A673 (cell line): ENCODE data around the gene CENPX. TPM values are rescaled to one million over a fixed set of nuclear protein-coding genes. Genes with fewer than 3 reads are reported as not detected.

ENCODE experiments used
- BruUV-seq: library from RNA; stranded (reverse); fragments of 400-500 nt; replicated peaks from 2 replicates; lab custom pipeline; 2021; lab: Mats Ljungman, UMichigan
- CTCF ChIA-PET: fragments of 300-600 bp; sonication (Branson Sonifier 250); formaldehyde crosslinking; loops from one replicate; lab custom pipeline; 2022; ENCODE audit warnings: antibody characterized with exemption; lab: Charles Lee
- POLR2A ChIA-PET: fragments of 300-600 bp; sonication (Branson Sonifier 250); formaldehyde crosslinking; loops from one replicate; lab custom pipeline; 2022; ENCODE audit warnings: antibody characterized with exemption; ENCODE audit not compliant: low non-redundant PET; lab: Charles Lee
- DNase-seq: peaks from one replicate; pipeline ENCODE4 v3.0.0-alpha.2; 2015; ENCODE audit warnings: low spot score
- H3K27ac ChIP-seq: fragments of 200-600 bp; sonication (generic); 2 replicates; pipeline ENCODE4 v1.5.1; 2016; ENCODE audit warnings: mixed run types, low read depth, mild to moderate bottlenecking, mixed read lengths, antibody characterized with exemption, low read length; ENCODE audit not compliant: poor library complexity, severe bottlenecking
- H3K27me3 ChIP-seq: fragments of 200-600 bp; sonication (generic); replicated peaks from 2 replicates; pipeline ENCODE4 v1.6.1; 2017; ENCODE audit warnings: mixed run types, low read depth, mild to moderate bottlenecking, mixed read lengths, antibody characterized with exemption, low read length; ENCODE audit not compliant: insufficient read depth, poor library complexity
- H3K36me3 ChIP-seq: fragments of 200-600 bp; sonication (generic); 2 replicates; pipeline ENCODE4 v1.6.1; 2016; ENCODE audit warnings: mixed run types, mild to moderate bottlenecking, mixed read lengths, antibody characterized with exemption, low read length; ENCODE audit not compliant: insufficient read depth, poor library complexity, severe bottlenecking
- H3K4me1 ChIP-seq: fragments of 200-600 bp; sonication (generic); 2 replicates; pipeline ENCODE4 v1.6.1; 2017; ENCODE audit warnings: mixed run types, mild to moderate bottlenecking, mixed read lengths, antibody characterized with exemption, low read length; ENCODE audit not compliant: insufficient read depth, poor library complexity, severe bottlenecking
- H3K4me3 ChIP-seq: fragments of 200-600 bp; sonication (generic); 2 replicates; pipeline ENCODE4 v1.5.1; 2016; ENCODE audit warnings: low read depth, mixed run types, mild to moderate bottlenecking, mixed read lengths, low read length; ENCODE audit not compliant: poor library complexity, severe bottlenecking
- H3K9me3 ChIP-seq: fragments of 200-600 bp; sonication (generic); 2 replicates; pipeline ENCODE4 v1.6.1; 2016; ENCODE audit warnings: mixed run types, low read depth, mild to moderate bottlenecking, mixed read lengths, antibody characterized with exemption, low read length; ENCODE audit not compliant: poor library complexity, severe bottlenecking
- EZH2 ChIP-seq: fragments of 200-600 bp; sonication (generic); IDR thresholded peaks from 2 replicates; pipeline ENCODE4 v1.6.1; 2017; ENCODE audit warnings: borderline replicate concordance, low read depth, mild to moderate bottlenecking, mixed read lengths, antibody characterized with exemption, low read length; ENCODE audit not compliant: poor library complexity, severe bottlenecking
- intact Hi-C: fragments of 100-400 bp; cut with micrococcal nuclease; formaldehyde crosslinking; loops from one replicate; pipeline ENCODE4 v1.10.0; 2022; ENCODE audit not compliant: unreplicated experiment
- total RNA-seq: library from RNA; stranded (reverse); gene quantifications from 2 replicates; pipeline ENCODE4 v1.2.3, GENCODE V29; 2021
- TF ChIP-seq, protein P1 (sequence below): fragments of 300-800, 200-600 bp; sonication (generic); conservative IDR thresholded peaks from 2 replicates; pipeline ENCODE4 v1.5.1; 2017; ENCODE audit warnings: low read depth, mild to moderate bottlenecking, antibody characterized with exemption, low read length, moderate library complexity, mixed read lengths

Gene CENPX
- total RNA-seq, 1 experiment from 2014 or later, result 165 TPM

DNA sequence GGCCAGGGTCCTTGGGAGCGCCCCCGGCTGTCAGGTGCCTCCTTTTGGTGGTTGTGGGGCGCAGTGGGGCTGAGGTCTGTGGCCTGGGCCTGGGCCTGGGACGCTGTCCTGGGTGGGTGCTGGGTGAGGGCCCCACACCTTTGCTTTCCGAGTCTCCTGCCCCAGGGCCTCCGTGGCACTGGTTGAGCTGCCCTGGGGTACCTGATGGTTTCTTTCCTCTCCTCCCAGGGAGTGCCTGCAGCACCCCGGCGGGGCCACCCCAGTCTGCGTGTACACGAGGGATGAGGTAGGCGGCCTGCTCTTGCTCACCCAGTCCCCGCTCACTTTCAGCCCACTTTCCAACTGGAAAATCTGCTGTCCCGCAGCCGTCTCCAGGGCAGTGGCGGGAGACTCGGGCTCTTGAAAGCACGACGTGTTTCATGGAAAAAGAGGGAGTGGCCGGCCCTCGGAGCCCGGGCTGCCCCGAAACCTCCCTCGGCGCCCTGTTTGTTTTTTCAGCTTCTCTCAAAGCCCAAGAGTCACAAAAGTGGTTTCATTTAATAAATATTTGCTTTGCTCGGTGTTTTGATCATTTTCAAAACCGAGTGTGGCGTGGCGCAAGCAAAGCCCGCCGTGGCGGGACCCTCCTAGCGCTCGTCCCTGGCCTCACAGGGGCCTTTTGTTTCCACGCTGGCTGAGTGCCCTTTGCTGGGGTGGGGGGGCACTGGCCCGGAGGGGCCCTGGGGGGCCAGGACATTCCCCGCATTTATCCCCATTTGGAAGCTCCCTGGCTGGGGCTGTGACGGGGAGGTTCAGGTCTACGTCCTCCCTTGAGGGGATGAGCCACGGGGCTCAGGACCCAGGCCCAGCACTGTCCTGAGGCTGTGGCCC, 27.9 kb downstream of the CENPX start:
- TF ChIP-seq, protein P1, sequence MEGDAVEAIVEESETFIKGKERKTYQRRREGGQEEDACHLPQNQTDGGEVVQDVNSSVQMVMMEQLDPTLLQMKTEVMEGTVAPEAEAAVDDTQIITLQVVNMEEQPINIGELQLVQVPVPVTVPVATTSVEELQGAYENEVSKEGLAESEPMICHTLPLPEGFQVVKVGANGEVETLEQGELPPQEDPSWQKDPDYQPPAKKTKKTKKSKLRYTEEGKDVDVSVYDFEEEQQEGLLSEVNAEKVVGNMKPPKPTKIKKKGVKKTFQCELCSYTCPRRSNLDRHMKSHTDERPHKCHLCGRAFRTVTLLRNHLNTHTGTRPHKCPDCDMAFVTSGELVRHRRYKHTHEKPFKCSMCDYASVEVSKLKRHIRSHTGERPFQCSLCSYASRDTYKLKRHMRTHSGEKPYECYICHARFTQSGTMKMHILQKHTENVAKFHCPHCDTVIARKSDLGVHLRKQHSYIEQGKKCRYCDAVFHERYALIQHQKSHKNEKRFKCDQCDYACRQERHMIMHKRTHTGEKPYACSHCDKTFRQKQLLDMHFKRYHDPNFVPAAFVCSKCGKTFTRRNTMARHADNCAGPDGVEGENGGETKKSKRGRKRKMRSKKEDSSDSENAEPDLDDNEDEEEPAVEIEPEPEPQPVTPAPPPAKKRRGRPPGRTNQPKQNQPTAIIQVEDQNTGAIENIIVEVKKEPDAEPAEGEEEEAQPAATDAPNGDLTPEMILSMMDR, result no peak
- TF ChIP-seq EZH2, result no peak
- Histone ChIP-seq H3K27ac (no peak overlapping the region), H3K9me3 (no peaks in the 10 kb centered on the region), H3K36me3 (no peaks in the 10 kb centered on the region), H3K4me3 (no peak overlapping the region), H3K27me3 (no peaks in the 10 kb centered on the region), H3K4me1 (no peaks in the 10 kb centered on the region)
- no TSS peak for BruUV-seq
- CTCF ChIA-PET, result no interaction called here
- DNase-seq, result no peak
- POLR2A ChIA-PET, result no interaction called here
- intact Hi-C loops, result no loop called here

DNA sequence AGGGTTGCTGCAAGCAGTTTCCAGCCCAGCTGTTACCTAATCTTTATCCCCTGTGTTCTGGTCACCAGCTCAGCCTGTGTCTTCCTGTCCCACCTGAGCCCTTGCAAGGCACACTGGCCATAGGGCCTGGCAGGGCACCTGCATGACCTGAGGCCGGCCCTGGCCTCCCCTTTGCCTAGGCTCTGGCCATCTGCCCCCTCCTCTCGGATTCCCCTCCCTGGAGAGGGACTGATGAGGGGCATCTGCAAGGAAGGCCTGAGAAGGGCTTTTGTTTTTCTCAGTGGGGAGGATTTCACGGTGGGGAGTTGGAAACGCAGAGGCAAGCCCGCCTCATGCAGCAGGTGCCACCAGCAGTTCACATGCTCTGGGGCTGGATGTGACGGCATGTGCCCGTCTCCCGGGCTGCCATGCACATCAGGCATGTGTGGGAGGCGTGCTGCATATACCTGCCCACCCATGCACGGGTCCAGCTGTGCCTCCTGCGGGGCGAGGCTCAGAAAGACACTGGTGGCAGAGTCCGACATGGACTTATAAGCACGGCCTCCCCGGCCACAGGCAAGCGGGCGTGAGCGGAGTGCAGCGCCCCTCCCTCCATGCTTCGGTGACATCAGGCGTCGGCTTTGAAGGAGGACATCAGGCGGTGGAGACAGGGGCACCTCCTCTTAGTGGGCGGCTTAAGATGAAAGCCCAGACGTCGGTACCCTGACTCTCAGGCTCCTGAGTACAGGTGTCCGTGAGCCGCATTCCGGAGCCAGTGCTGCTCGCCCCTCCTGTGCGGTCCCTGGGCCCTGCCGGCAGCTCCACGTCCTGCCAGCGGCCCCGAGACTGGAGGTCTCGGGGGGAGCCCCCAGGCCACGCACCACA, 28.7 kb downstream of the CENPX start:
- no peak for DNase-seq
- Histone ChIP-seq H3K27ac (no peak overlapping the region), H3K36me3 (no peaks in the 10 kb centered on the region), H3K9me3 (no peaks in the 10 kb centered on the region), H3K4me1 (no peaks in the 10 kb centered on the region), H3K27me3 (no peaks in the 10 kb centered on the region), H3K4me3 (no peak overlapping the region)
- intact Hi-C loops, result no loop called here
- ChIA-PET CTCF (interaction anchor here (1.1 kb wide), 1 partner anchor 26 kb away, joined by 4 read pairs; no protein-coding TSS in a partner anchor), POLR2A (no interaction called here)
- TF ChIP-seq, protein P1, result no peak
- TF ChIP-seq EZH2, result no peak
- no TSS peak for BruUV-seq

DNA sequence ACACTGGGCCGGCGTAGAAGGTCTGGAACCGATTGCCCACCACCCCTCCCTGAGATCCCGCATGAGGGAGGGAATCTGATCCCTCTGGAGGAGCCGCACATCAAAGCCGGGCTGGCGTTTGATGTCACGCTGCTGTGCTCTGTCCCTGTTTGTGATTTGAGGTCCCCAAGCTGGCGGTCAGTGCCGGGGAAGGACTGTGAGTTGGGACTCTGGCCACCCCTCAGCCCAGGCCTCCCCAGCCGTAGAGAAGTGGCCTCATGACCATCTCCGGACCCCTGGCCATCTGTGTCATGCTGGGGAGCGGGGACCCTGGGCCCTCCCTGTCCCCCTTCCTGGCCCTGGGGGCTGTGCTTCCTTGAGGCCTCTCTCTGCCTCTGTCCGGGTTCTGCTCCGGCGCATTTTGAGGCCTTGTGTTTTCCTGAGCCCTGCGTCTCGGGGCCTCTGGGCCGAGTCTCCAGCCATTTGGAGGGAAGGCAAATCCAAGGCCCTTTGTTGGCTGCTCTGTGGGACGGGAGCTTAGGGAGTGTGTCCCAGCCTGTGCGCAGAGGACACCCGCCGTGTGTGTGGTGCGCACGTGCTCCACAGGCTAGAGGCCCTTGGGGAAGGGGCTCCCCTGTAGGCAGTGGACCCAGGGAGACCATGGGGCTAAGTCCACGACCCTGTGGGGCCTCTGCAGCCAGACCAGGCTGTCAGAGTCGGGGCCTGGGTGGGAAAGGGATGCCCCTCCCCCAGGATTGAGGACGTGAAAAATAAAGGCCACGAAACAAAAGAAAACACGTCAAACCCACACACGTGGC, 30.2 kb downstream of the CENPX start:
- no peaks in the 10 kb centered on the region for H3K36me3 ChIP-seq
- intact Hi-C loops, result no loop called here
- POLR2A ChIA-PET, result no interaction called here
- CTCF ChIA-PET, result interaction anchor here (1.1 kb wide), 1 partner anchor 28 kb away, joined by 4 read pairs; no protein-coding TSS in a partner anchor
- H3K4me1 ChIP-seq, result no peaks in the 10 kb centered on the region
- BruUV-seq, result no TSS peak
- no peaks in the 10 kb centered on the region for H3K27me3 ChIP-seq
- no peak overlapping the region for H3K4me3 ChIP-seq
- no peak for DNase-seq
- no peaks in the 10 kb centered on the region for H3K9me3 ChIP-seq
- TF ChIP-seq, protein P1, result no peak
- no peak for TF ChIP-seq EZH2
- no peak overlapping the region for H3K27ac ChIP-seq
